ENCODE measurements around the gene GPT2. TPM values are rescaled to one million over a fixed set of nuclear protein-coding genes. Genes with fewer than 3 reads are reported as not detected.

The GPT2 gene
- total RNA-seq, 1 donor from 2014 or later = 35.0 TPM

GRCh38 chr16:46889245-46889941 is 5.2 kb downstream of the GPT2 start:
- no peak overlapping the region for H3K27ac Mint-ChIP-seq (ENCODE audit: unreplicated experiment)
- TF ChIP-seq, protein P1, sequence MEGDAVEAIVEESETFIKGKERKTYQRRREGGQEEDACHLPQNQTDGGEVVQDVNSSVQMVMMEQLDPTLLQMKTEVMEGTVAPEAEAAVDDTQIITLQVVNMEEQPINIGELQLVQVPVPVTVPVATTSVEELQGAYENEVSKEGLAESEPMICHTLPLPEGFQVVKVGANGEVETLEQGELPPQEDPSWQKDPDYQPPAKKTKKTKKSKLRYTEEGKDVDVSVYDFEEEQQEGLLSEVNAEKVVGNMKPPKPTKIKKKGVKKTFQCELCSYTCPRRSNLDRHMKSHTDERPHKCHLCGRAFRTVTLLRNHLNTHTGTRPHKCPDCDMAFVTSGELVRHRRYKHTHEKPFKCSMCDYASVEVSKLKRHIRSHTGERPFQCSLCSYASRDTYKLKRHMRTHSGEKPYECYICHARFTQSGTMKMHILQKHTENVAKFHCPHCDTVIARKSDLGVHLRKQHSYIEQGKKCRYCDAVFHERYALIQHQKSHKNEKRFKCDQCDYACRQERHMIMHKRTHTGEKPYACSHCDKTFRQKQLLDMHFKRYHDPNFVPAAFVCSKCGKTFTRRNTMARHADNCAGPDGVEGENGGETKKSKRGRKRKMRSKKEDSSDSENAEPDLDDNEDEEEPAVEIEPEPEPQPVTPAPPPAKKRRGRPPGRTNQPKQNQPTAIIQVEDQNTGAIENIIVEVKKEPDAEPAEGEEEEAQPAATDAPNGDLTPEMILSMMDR (IDR thresholded peaks at IDR 0.05) = no peak
- no peak for DNase-seq (ENCODE audit: extremely low spot score, unreplicated experiment)
- peaks cover 28% of the 10 kb centered on the region for H3K4me1 Mint-ChIP-seq (ENCODE audit: unreplicated experiment)
- H3K27me3 Mint-ChIP-seq (ENCODE audit: unreplicated experiment) = no peaks in the 10 kb centered on the region
- H3K4me3 Mint-ChIP-seq (ENCODE audit: unreplicated experiment) = no peak overlapping the region
- no peaks in the 10 kb centered on the region for H3K9me3 Mint-ChIP-seq (ENCODE audit: unreplicated experiment)
- H3K36me3 Mint-ChIP-seq (ENCODE audit: unreplicated experiment) = peaks cover 7% of the 10 kb centered on the region

DNA sequence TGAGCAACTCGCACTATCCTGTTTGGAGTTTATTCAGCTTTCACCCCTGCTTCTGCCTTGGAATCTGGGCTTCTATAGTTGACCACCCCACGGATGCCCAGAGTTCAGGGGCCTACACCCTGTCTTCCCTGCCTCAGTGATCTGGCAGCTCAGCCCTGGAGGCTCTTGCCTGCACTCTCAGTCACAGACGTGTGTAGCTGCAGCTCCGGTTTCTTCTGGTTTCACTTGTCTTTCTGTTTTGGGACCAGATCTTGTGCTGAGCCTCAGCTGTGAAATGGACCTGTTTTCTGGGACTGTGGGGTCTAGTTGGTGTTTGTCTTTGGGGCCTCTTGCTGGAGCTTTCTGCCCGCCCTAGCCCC is 5.8 kb downstream of the GPT2 start:
- no peak overlapping the region for H3K27ac Mint-ChIP-seq (ENCODE audit: unreplicated experiment)

GRCh38 chr16:46891910-46892309 is 7.7 kb downstream of the GPT2 start:
- H3K4me3 Mint-ChIP-seq (ENCODE audit: unreplicated experiment) = no peak overlapping the region
- peaks cover 19% of the 10 kb centered on the region for H3K4me1 Mint-ChIP-seq (ENCODE audit: unreplicated experiment)
- H3K36me3 Mint-ChIP-seq (ENCODE audit: unreplicated experiment) = peaks cover 12% of the 10 kb centered on the region
- no peaks in the 10 kb centered on the region for H3K9me3 Mint-ChIP-seq (ENCODE audit: unreplicated experiment)
- TF ChIP-seq, protein P1 (IDR thresholded peaks at IDR 0.05) = no peak
- no peaks in the 10 kb centered on the region for H3K27me3 Mint-ChIP-seq (ENCODE audit: unreplicated experiment)
- no peak overlapping the region for H3K27ac Mint-ChIP-seq (ENCODE audit: unreplicated experiment)
- no peak for DNase-seq (ENCODE audit: extremely low spot score, unreplicated experiment)

More for the DNA sequence above, 5.8 kb downstream of the GPT2 start:
- DNase-seq (ENCODE audit: extremely low spot score, unreplicated experiment) = no peak
- peaks cover 7% of the 10 kb centered on the region for H3K36me3 Mint-ChIP-seq (ENCODE audit: unreplicated experiment)
- H3K27me3 Mint-ChIP-seq (ENCODE audit: unreplicated experiment) = no peaks in the 10 kb centered on the region
- peaks cover 27% of the 10 kb centered on the region for H3K4me1 Mint-ChIP-seq (ENCODE audit: unreplicated experiment)
- no peak overlapping the region for H3K4me3 Mint-ChIP-seq (ENCODE audit: unreplicated experiment)
- no peaks in the 10 kb centered on the region for H3K9me3 Mint-ChIP-seq (ENCODE audit: unreplicated experiment)
- TF ChIP-seq, protein P1 (IDR thresholded peaks at IDR 0.05) = no peak

GRCh38 chr16:46894036-46894672 is 10.0 kb downstream of the GPT2 start:
- peaks cover 14% of the 10 kb centered on the region for H3K36me3 Mint-ChIP-seq (ENCODE audit: unreplicated experiment)
- H3K4me1 Mint-ChIP-seq (ENCODE audit: unreplicated experiment) = peaks cover 11% of the 10 kb centered on the region
- H3K27me3 Mint-ChIP-seq (ENCODE audit: unreplicated experiment) = no peaks in the 10 kb centered on the region
- DNase-seq (ENCODE audit: extremely low spot score, unreplicated experiment) = no peak
- TF ChIP-seq, protein P1 (IDR thresholded peaks at IDR 0.05) = no peak
- no peaks in the 10 kb centered on the region for H3K9me3 Mint-ChIP-seq (ENCODE audit: unreplicated experiment)
- H3K4me3 Mint-ChIP-seq (ENCODE audit: unreplicated experiment) = no peak overlapping the region
- no peak overlapping the region for H3K27ac Mint-ChIP-seq (ENCODE audit: unreplicated experiment)

All from osteocyte (in vitro differentiated cells).